ENCODE results near the gene ARHGAP1. TPM values are rescaled to one million over a fixed set of nuclear protein-coding genes. Genes with fewer than 3 reads are reported as not detected.
"Not testable (repeated sequence)": the region's sequence is repeated elsewhere in the genome, so short reads cannot be mapped to it uniquely, and the experiment has no call there.

The ARHGAP1 gene
- polyA plus RNA-seq, 2 of the 4 experiments (the other 2 are of a cell fraction), result 17.2 to 35.2 TPM

- Histone ChIP-seq H3K4me3 (no peak overlapping the region), H3K9me3 (no peaks in the 10 kb centered on the region), H3K27ac (no peak overlapping the region), H3K4me2 (no peak overlapping the region), H3K4me1 (peaks cover 15% of the 10 kb centered on the region)
- ATAC-seq (no peak), DNase-seq (ENCODE audit: low read depth in 1 of 2, low spot score in 1 of 2) (no peak), FAIRE-seq (no peak)
- 83% methylated on average over 7 of the region's 7 CpGs for WGBS (ENCODE audit: missing lambda C conversion rate)
- CTCF ChIA-PET, result interaction anchor here (1.1 to 1.6 kb wide), 2 partner anchors 25 to 433 kb away, joined by 3 read pairs; no protein-coding TSS in a partner anchor
- no peak for TF ChIP-seq ATOH8 (CRISPR knock-in tag; IDR thresholded peaks at IDR 0.05; ENCODE audit: low read depth)
- TF ChIP-seq SREBF2 (IDR thresholded peaks at IDR 0.05), result no peak
- TF ChIP-seq HEYL (CRISPR knock-in tag; IDR thresholded peaks at IDR 0.05), result no peak
- TF ChIP-seq TFCP2L1 (CRISPR knock-in tag; IDR thresholded peaks at IDR 0.05), result no peak
- no peak for TF ChIP-seq POLR2A (IDR thresholded peaks at IDR 0.05; ENCODE audit: low read length)
- no peak for TF ChIP-seq MAX (IDR thresholded peaks at IDR 0.05)
- TF ChIP-seq JUNB (IDR thresholded peaks at IDR 0.05), result no peak
- no peak for TF ChIP-seq HOXA7 (CRISPR knock-in tag; IDR thresholded peaks at IDR 0.05)
- no peak for TF ChIP-seq RNF2 (IDR thresholded peaks at IDR 0.05; ENCODE audit: borderline replicate concordance, low read depth)
- TF ChIP-seq PBX3 (IDR thresholded peaks at IDR 0.05), result no peak
- TF ChIP-seq HOXB5 (CRISPR knock-in tag; IDR thresholded peaks at IDR 0.05), result no peak
- no peak for TF ChIP-seq GATA3 (IDR thresholded peaks at IDR 0.05; ENCODE audit: borderline replicate concordance)
- no peak for TF ChIP-seq RAD21 (conservative IDR thresholded peaks at IDR 0.05 in 1 of 2, IDR thresholded peaks at IDR 0.05 in 1 of 2)
- TF ChIP-seq RFX5 (IDR thresholded peaks at IDR 0.05), result no peak
- no peak for TF ChIP-seq SMC3 (IDR thresholded peaks at IDR 0.05)
- TF ChIP-seq PHF8 (IDR thresholded peaks at IDR 0.05; ENCODE audit: borderline replicate concordance, low read depth), result no peak
- POLR2A ChIA-PET, result no interaction called here
Observed at GRCh38 chr11:46672381-46672839, 28.0 kb downstream of the ARHGAP1 start.

- WGBS (ENCODE audit: missing lambda C conversion rate), result 93% methylated on average over 10 of the region's 10 CpGs
- FAIRE-seq, result no peak
Observed at GRCh38 chr11:46671958-46672315, 28.5 kb downstream of the ARHGAP1 start.

GRCh38 chr11:46670521-46670920 is 29.9 kb downstream of the ARHGAP1 start:
- H3K4me3 ChIP-seq; H3K9me3 ChIP-seq; H3K4me2 ChIP-seq; H3K27ac ChIP-seq; DNase-seq (ENCODE audit: low read depth in 1 of 2, low spot score in 1 of 2); FAIRE-seq; H3K4me1 ChIP-seq; POLR2A ChIA-PET; ATAC-seq: not testable (repeated sequence)
- WGBS (ENCODE audit: missing lambda C conversion rate), result 98% methylated on average over 3 of the region's 3 CpGs
- CTCF ChIA-PET, result interaction anchor here (0.6 to 2.1 kb wide), 9 partner anchors 11 to 129 kb away, joined by 3 to 10 read pairs (median 4); partner anchors contain the start of genes ATG13 and HARBI1

More at GRCh38 chr11:46671958-46672315, 28.5 kb downstream of the ARHGAP1 start:
- Histone ChIP-seq H3K4me2 (no peak overlapping the region), H3K4me3 (no peak overlapping the region), H3K9me3 (no peaks in the 10 kb centered on the region), H3K27ac (no peak overlapping the region), H3K4me1 (peaks cover 15% of the 10 kb centered on the region)
- ChIA-PET POLR2A (no interaction called here), CTCF (interaction anchor here (1.1 to 1.6 kb wide), 2 partner anchors 24 to 432 kb away, joined by 3 read pairs; no protein-coding TSS in a partner anchor)
- DNase-seq (ENCODE audit: low read depth in 1 of 2, low spot score in 1 of 2) (no peak), ATAC-seq (no peak)
- TF ChIP-seq FOXS1 (CRISPR knock-in tag; IDR thresholded peaks at IDR 0.05) (no peak), CBX8 (IDR thresholded peaks at IDR 0.05) (no peak), TFCP2L1 (CRISPR knock-in tag; IDR thresholded peaks at IDR 0.05) (no peak), SREBF2 (IDR thresholded peaks at IDR 0.05) (no peak), MAZ (IDR thresholded peaks at IDR 0.05; ENCODE audit: borderline replicate concordance, low read depth, low read length) (no peak), FOSL2 (IDR thresholded peaks at IDR 0.05) (no peak), FOSL2 (CRISPR knock-in tag; IDR thresholded peaks at IDR 0.05) (no peak), ELK1 (IDR thresholded peaks at IDR 0.05; ENCODE audit: low read depth, low read length) (no peak), BHLHE40 (IDR thresholded peaks at IDR 0.05; ENCODE audit: low read depth, low read length) (no peak), NPAS2 (CRISPR knock-in tag; IDR thresholded peaks at IDR 0.05; ENCODE audit: borderline replicate concordance) (no peak), PBX3 (IDR thresholded peaks at IDR 0.05) (no peak), HOXA7 (CRISPR knock-in tag; IDR thresholded peaks at IDR 0.05) (no peak), RAD21 (conservative IDR thresholded peaks at IDR 0.05 in 1 of 2, IDR thresholded peaks at IDR 0.05 in 1 of 2) (no peak), HOXB5 (CRISPR knock-in tag; IDR thresholded peaks at IDR 0.05) (no peak)
